ENCODE results near the gene OR4P4. TPM values are rescaled to one million over a fixed set of nuclear protein-coding genes. Genes with fewer than 3 reads are reported as not detected.

OR4P4 gene
- polyA plus RNA-seq (2011; rRNA removed) (not detected in 2 replicates), polyA minus RNA-seq (2011; rRNA and poly(A)+ RNA removed) (not detected in 2 replicates)

DNA sequence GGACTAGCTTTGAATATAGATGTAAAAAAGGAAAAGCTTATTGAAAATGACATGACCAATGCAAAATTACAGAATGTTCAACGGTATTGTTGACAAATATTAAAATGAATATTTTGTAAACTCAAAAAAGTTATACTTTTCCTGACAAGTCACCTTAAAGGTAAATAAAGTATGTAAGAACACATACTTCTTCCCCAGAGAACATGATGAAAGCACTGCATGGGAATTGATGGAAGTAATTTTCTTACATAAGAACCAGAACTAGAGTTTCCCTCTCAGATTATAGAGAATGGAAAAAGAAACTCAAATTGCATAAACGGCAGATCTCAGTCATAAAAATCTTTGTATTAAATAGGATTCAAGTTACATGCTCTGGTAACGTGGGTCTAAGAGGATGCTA, at the start of gene OR4P4:
TSS of gene OR4P4 (plus strand) at position 301 of the 400 bp plus-strand sequence.
- Histone ChIP-seq H3K9me3 (ENCODE audit: control insufficient read depth, insufficient read depth, low read length) (no peaks in the 10 kb centered on the region), H3K4me3 (ENCODE audit: low read depth, low read length) (no peak within 1 kb of the TSS), H3K27ac (ENCODE audit: low read depth, low read length) (no peak within 1 kb of the TSS), H3K27me3 (ENCODE audit: control insufficient read depth, insufficient read depth, low read length) (no peaks in the 10 kb centered on the region)
- ChIA-PET POLR2A (no interaction called here), CTCF (no interaction called here)
- TF ChIP-seq, protein P1, sequence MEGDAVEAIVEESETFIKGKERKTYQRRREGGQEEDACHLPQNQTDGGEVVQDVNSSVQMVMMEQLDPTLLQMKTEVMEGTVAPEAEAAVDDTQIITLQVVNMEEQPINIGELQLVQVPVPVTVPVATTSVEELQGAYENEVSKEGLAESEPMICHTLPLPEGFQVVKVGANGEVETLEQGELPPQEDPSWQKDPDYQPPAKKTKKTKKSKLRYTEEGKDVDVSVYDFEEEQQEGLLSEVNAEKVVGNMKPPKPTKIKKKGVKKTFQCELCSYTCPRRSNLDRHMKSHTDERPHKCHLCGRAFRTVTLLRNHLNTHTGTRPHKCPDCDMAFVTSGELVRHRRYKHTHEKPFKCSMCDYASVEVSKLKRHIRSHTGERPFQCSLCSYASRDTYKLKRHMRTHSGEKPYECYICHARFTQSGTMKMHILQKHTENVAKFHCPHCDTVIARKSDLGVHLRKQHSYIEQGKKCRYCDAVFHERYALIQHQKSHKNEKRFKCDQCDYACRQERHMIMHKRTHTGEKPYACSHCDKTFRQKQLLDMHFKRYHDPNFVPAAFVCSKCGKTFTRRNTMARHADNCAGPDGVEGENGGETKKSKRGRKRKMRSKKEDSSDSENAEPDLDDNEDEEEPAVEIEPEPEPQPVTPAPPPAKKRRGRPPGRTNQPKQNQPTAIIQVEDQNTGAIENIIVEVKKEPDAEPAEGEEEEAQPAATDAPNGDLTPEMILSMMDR (IDR thresholded peaks at IDR 0.05; ENCODE audit: low read depth, low read length) = no peak
- no peak for DNase-seq (ENCODE audit: low read depth, low spot score)

DNA sequence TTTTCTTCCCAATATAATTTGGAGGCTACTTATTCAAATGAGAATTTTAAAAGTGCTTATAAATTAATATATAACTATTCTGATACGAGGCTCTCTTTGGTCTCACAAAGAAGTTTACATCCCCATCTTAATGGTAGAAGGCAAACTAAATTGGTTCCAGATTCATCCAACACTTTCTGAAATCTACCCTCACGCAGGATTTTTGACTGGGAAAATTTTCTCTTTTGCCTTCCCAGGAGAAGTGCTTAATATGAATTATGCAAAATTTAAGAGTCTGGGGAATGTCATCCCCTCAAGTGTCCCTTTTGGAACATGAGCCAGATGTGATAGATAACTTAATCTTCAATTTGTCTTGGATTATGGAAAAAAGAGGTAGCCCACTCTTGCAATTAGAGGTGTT, 27.4 kb upstream of the OR4P4 start, which contains the start of gene OR4C11:
TSS of gene OR4C11 (minus strand) at position 101 of the 400 bp plus-strand sequence. CDS start 3,272 bp downstream, outside the sequence.
- no peaks in the 10 kb centered on the region for H3K27me3 ChIP-seq (ENCODE audit: control insufficient read depth, insufficient read depth, low read length)
- DNase-seq (ENCODE audit: low read depth, low spot score) = no peak
- ChIA-PET POLR2A (no interaction called here), CTCF (no interaction called here)
- no peaks in the 10 kb centered on the region for H3K9me3 ChIP-seq (ENCODE audit: control insufficient read depth, insufficient read depth, low read length)
- no peak within 1 kb of the TSS for H3K27ac ChIP-seq (ENCODE audit: low read depth, low read length)
- TF ChIP-seq, protein P1 (IDR thresholded peaks at IDR 0.05; ENCODE audit: low read depth, low read length) = no peak
- H3K4me3 ChIP-seq (ENCODE audit: low read depth, low read length) = no peak within 1 kb of the TSS

GRCh38 chr11:55624531-55624930, 10.4 kb upstream of the OR4P4 start:
- no peaks in the 10 kb centered on the region for H3K9me3 ChIP-seq (ENCODE audit: control insufficient read depth, insufficient read depth, low read length)
- H3K27ac ChIP-seq (ENCODE audit: low read depth, low read length) = no peak overlapping the region
- TF ChIP-seq, protein P1 (IDR thresholded peaks at IDR 0.05; ENCODE audit: low read depth, low read length) = no peak
- H3K4me3 ChIP-seq (ENCODE audit: low read depth, low read length) = no peak overlapping the region
- no peak for DNase-seq (ENCODE audit: low read depth, low spot score)
- no peaks in the 10 kb centered on the region for H3K27me3 ChIP-seq (ENCODE audit: control insufficient read depth, insufficient read depth, low read length)
- ChIA-PET POLR2A (no interaction called here), CTCF (no interaction called here)

DNA sequence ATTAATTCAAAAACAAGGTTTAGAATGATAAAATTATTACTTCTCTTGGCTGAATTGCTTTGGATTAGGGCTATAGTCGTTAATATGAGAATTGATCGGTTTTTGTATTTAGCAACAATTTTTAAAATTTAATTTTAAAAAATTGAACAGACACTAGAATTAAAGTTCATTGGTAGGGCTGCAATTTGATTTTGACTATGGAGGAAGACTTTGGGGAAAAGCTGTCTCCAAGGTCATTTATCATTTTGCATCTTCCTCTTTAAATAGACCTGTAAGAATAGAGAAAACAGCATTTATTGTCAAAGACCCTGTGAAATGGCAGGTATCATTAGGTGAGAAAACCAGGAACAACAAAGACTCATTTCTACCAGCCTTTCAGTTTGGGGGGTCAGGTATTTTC, 13.1 kb downstream of the OR4P4 start, which contains the start of gene OR4S2:
TSS of gene OR4S2 (plus strand) at position 301 of the 400 bp plus-strand sequence. CDS start 2,577 bp downstream, outside the sequence.
- TF ChIP-seq, protein P1 (IDR thresholded peaks at IDR 0.05; ENCODE audit: low read depth, low read length) = no peak
- no peak for DNase-seq (ENCODE audit: low read depth, low spot score)
- CTCF ChIA-PET = no interaction called here
- POLR2A ChIA-PET = no interaction called here
- no peak within 1 kb of the TSS for H3K27ac ChIP-seq (ENCODE audit: low read depth, low read length)
- H3K9me3 ChIP-seq (ENCODE audit: control insufficient read depth, insufficient read depth, low read length) = no peaks in the 10 kb centered on the region
- no peaks in the 10 kb centered on the region for H3K27me3 ChIP-seq (ENCODE audit: control insufficient read depth, insufficient read depth, low read length)
- no peak within 1 kb of the TSS for H3K4me3 ChIP-seq (ENCODE audit: low read depth, low read length)

DNA sequence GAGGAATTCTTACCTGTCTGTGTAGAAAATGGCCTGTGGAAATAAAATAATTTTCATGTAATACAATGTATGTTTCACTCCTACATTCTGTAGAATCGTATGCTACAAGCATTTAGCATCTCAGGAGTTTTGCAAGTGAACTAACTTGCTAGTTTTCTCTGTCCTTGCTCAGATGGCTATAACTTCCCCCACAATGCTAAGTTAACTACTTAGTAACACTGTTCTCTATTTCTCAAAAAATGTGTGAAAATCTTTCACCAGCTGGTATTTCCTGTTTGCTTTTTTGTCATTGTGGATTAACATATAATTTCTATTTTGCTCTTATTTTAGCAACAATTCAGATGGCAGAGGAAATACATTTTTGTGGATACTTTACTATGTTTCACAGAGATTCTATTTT, 17.6 kb downstream of the OR4P4 start:
- ChIA-PET CTCF (no interaction called here), POLR2A (no interaction called here)
- no peak for DNase-seq (ENCODE audit: low read depth, low spot score)
- Histone ChIP-seq H3K9me3 (ENCODE audit: control insufficient read depth, insufficient read depth, low read length) (no peaks in the 10 kb centered on the region), H3K27me3 (ENCODE audit: control insufficient read depth, insufficient read depth, low read length) (no peaks in the 10 kb centered on the region), H3K4me3 (ENCODE audit: low read depth, low read length) (no peak overlapping the region), H3K27ac (ENCODE audit: low read depth, low read length) (no peak overlapping the region)
- TF ChIP-seq, protein P1 (IDR thresholded peaks at IDR 0.05; ENCODE audit: low read depth, low read length) = no peak
